Hepatocyte (in vitro differentiated cells): ENCODE data around the gene TXNDC11. TPM values are rescaled to one million over a fixed set of nuclear protein-coding genes. Genes with fewer than 3 reads are reported as not detected.

Experiments used
- DNase-seq: peaks from one replicate; pipeline ENCODE4 v3.0.0-alpha.2; 2016; ENCODE audit warnings: low spot score
- H2AFZ ChIP-seq: fragments of 200-600 bp; sonication (generic); 2 replicates; pipeline ENCODE4 v1.6.0; 2016; ENCODE audit warnings: antibody characterized with exemption, mild to moderate bottlenecking
- H3K27ac ChIP-seq: fragments of 200-600 bp; sonication (generic); 2 replicates; pipeline ENCODE4 v1.5.1; 2016; ENCODE audit warnings: mild to moderate bottlenecking
- H3K27me3 ChIP-seq: fragments of 200-600 bp; sonication (generic); 2 replicates; pipeline ENCODE4 v1.6.1; 2016
- H3K36me3 ChIP-seq: fragments of 200-600 bp; sonication (generic); replicated peaks from 2 replicates; pipeline ENCODE4 v1.5.1; 2016; ENCODE audit warnings: low read depth; ENCODE audit not compliant: insufficient read depth
- H3K4me1 ChIP-seq: fragments of 200-600 bp; sonication (generic); 2 replicates; pipeline ENCODE4 v1.5.1; 2016; ENCODE audit warnings: mild to moderate bottlenecking, moderate library complexity; ENCODE audit not compliant: insufficient read depth
- H3K4me2 ChIP-seq: fragments of 200-600 bp; sonication (generic); 2 replicates; pipeline ENCODE4 v1.6.0; 2016
- H3K4me3 ChIP-seq: fragments of 200-600 bp; sonication (generic); 2 replicates; pipeline ENCODE4 v1.5.1; 2016; ENCODE audit warnings: mild to moderate bottlenecking
- H3K79me2 ChIP-seq: fragments of 200-600 bp; sonication (generic); 2 replicates; pipeline ENCODE4 v1.6.0; 2017; ENCODE audit warnings: mild to moderate bottlenecking
- H3K9me2 ChIP-seq: fragments of 200-600 bp; sonication (generic); replicated peaks from 2 replicates; pipeline ENCODE4 v1.6.0; 2017; ENCODE audit warnings: mild to moderate bottlenecking; ENCODE audit not compliant: insufficient read depth
- H3K9me3 ChIP-seq: fragments of 200-600 bp; sonication (generic); 2 replicates; pipeline ENCODE4 v1.5.1; 2016; ENCODE audit warnings: low read depth, mild to moderate bottlenecking
- H4K20me1 ChIP-seq: fragments of 200-600 bp; sonication (generic); 2 replicates; pipeline ENCODE4 v1.6.0; 2016; ENCODE audit warnings: mild to moderate bottlenecking; ENCODE audit not compliant: insufficient read depth, poor library complexity, severe bottlenecking
- EZH2 ChIP-seq: fragments of 200-600 bp; sonication (generic); IDR thresholded peaks from 2 replicates; pipeline ENCODE4 v1.6.1; 2016; ENCODE audit warnings: antibody characterized with exemption, mild to moderate bottlenecking, borderline replicate concordance
- EZH2phosphoT487 ChIP-seq: fragments of 200-600 bp; sonication (generic); IDR thresholded peaks from one replicate; pipeline ENCODE4 v1.6.1; 2018; ENCODE audit warnings: antibody characterized with exemption, mild to moderate bottlenecking, low read depth, moderate library complexity; ENCODE audit not compliant: unreplicated experiment, severe bottlenecking
- WGBS: methylation state at CpG from one replicate; pipeline ENCODE4 v1.1.6; 2016; ENCODE audit warnings: low lambda C conversion rate; ENCODE audit errors: missing lambda C conversion rate; 5-methylcytosine and 5-hydroxymethylcytosine counted together
- polyA plus RNA-seq: library from polyadenylated mRNA; unstranded; fragments of >200 nt; fragmentation: Nextera tagmentation; extraction: Ambion mirVana; gene quantifications from 2 replicates; pipeline ENCODE4 v1.2.1, GENCODE V29; 2016
- total RNA-seq: library from RNA; depleted of rRNA; stranded (reverse); fragments of >200 nt; gene quantifications from 2 replicates; pipeline ENCODE4 v1.2.3, GENCODE V29; 2014
- TF ChIP-seq, protein P1 (sequence below): fragments of 200-600 bp; sonication (generic); IDR thresholded peaks from 2 replicates; pipeline ENCODE4 v1.5.1; 2016; ENCODE audit warnings: antibody characterized with exemption, mild to moderate bottlenecking; ENCODE audit not compliant: poor library complexity

TXNDC11 gene
- total and polyA plus RNA-seq, 2 experiments from 2014 or later: 58.5 to 59.4 TPM

DNA sequence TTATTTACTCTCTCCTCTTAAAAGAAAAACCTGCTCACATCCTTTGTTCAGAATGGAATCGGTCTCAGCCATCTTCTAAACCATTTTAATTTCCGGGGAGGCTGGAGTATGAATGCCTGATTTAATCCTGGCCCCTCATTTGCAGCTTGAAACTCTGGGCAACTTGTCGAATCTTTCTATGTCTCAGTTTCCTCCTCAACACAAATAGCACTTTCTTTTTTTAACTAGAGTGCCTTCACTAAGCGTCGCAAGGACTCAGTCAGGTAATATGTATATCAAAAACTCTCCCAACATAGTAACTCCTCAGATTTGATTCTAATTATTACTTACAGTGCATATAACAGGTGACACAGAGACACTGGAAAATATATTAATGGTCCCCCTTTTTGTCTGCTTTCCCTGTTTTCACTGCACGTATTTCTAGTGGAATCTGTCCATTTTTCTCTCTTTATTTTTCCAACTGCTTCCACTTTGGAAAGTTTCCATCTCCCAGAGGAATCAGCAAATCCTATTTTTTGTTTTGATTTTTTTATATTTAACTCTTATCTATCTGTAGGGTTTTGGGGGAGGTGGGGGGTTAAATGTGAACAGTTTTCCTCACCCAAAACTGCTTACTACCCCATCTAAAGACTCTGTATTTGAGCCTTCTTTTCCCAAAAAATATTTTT lies 55.8 kb downstream of the TXNDC11 start:
- TF ChIP-seq EZH2phosphoT487: no peak
- TF ChIP-seq, protein P1, sequence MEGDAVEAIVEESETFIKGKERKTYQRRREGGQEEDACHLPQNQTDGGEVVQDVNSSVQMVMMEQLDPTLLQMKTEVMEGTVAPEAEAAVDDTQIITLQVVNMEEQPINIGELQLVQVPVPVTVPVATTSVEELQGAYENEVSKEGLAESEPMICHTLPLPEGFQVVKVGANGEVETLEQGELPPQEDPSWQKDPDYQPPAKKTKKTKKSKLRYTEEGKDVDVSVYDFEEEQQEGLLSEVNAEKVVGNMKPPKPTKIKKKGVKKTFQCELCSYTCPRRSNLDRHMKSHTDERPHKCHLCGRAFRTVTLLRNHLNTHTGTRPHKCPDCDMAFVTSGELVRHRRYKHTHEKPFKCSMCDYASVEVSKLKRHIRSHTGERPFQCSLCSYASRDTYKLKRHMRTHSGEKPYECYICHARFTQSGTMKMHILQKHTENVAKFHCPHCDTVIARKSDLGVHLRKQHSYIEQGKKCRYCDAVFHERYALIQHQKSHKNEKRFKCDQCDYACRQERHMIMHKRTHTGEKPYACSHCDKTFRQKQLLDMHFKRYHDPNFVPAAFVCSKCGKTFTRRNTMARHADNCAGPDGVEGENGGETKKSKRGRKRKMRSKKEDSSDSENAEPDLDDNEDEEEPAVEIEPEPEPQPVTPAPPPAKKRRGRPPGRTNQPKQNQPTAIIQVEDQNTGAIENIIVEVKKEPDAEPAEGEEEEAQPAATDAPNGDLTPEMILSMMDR: no peak
- TF ChIP-seq EZH2: no peak
- Histone ChIP-seq H4K20me1 (peaks cover 9% of the 10 kb centered on the region), H2AFZ (no peak overlapping the region), H3K9me3 (no peaks in the 10 kb centered on the region), H3K4me2 (no peak overlapping the region), H3K36me3 (no peaks in the 10 kb centered on the region), H3K27me3 (no peaks in the 10 kb centered on the region), H3K9me2 (no peaks in the 10 kb centered on the region), H3K4me3 (no peak overlapping the region), H3K4me1 (no peaks in the 10 kb centered on the region), H3K79me2 (peaks cover 31% of the 10 kb centered on the region), H3K27ac (peak overlapping the region; percentile 62)
- 64% methylated on average over 6 of the region's 6 CpGs for WGBS
- no peak for DNase-seq

DNA sequence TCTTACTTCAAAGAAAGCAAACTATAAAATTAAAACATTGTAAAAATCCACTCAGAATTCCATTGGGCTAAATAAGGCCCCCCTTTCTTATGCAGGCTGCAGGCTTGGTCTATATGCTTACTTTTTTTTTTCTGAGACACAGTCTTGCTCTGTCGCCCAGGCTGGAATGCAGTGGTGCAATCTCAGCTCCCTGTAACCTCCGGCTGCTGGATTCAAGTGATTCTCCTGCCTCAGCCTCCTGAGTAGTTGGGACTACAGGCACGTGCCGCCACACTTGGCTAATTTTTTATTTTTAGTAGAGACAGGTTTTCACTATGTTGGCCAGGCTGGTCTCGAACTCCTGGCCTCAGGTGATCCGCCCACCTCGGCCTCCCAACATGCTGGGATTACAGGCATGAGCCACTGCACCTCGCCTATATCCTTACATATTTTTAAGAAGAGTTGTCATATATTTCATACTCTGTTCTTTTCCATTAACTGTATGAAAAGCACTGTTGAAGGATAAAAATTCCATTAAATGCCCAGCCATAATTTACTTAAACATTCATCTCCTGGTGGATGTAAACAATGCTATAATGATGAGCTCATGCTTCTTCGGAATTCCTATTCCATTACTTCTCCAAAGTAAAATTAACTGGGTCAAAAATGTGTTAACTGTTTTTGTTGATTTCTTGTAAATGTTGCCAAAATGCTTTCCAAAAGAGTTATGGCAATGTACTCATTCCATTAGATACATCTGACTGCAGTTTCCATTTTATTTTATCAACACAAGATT lies 56.6 kb downstream of the TXNDC11 start:
- 79% methylated on average over 9 of the region's 9 CpGs for WGBS
- H3K4me3 ChIP-seq: no peak overlapping the region
- TF ChIP-seq EZH2phosphoT487 (no peak), EZH2 (no peak)
- TF ChIP-seq, protein P1: no peak
- DNase-seq: no peak
- peaks cover 11% of the 10 kb centered on the region for H4K20me1 ChIP-seq
- H3K27me3 ChIP-seq: no peaks in the 10 kb centered on the region
- no peaks in the 10 kb centered on the region for H3K9me2 ChIP-seq
- no peak overlapping the region for H2AFZ ChIP-seq
- no peaks in the 10 kb centered on the region for H3K4me1 ChIP-seq
- no peaks in the 10 kb centered on the region for H3K9me3 ChIP-seq
- peaks cover 38% of the 10 kb centered on the region for H3K79me2 ChIP-seq
- H3K36me3 ChIP-seq: no peaks in the 10 kb centered on the region
- H3K4me2 ChIP-seq: no peak overlapping the region
- H3K27ac ChIP-seq: peak overlapping the region; percentile 14

- Histone ChIP-seq H3K79me2 (peaks cover 47% of the 10 kb centered on the region), H3K4me3 (no peak overlapping the region), H3K27me3 (no peaks in the 10 kb centered on the region), H2AFZ (no peak overlapping the region), H4K20me1 (peaks cover 13% of the 10 kb centered on the region), H3K36me3 (no peaks in the 10 kb centered on the region), H3K27ac (no peak overlapping the region), H3K9me2 (no peaks in the 10 kb centered on the region), H3K4me2 (no peak overlapping the region), H3K4me1 (no peaks in the 10 kb centered on the region), H3K9me3 (no peaks in the 10 kb centered on the region)
- 96% methylated on average over 12 of the region's 12 CpGs for WGBS
- TF ChIP-seq EZH2: no peak
- TF ChIP-seq EZH2phosphoT487: no peak
- TF ChIP-seq, protein P1: no peak
- DNase-seq: no peak
These were observed 58.2 kb downstream of the TXNDC11 start for GRCh38 chr16:11684231-11685025.
